ENCODE results near the gene SYCP2L.
"Not testable (repeated sequence)": the region's sequence is repeated elsewhere in the genome, so short reads cannot be mapped to it uniquely, and the experiment has no call there.

The SYCP2L gene

DNA sequence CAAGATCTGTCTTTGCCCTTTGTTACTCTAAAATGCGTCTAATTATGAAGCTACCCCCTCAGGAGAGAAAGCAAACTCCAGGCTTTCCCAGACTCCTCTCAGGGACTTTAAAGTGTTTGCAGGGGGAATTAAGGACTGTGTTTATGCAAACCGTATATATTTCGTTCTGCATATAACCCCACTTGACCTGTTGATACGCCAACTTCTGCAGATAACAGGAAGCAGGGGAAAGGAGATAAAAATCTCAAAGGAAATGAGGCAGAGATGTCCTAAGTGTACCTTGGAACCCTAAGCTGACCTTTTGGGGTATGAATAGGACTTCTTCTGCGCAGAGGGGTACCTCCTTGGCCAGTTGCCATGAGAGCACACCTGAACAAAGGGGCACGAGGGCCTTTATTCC lies 8.1 kb downstream of the SYCP2L start:
- no peak for DNase-seq (ENCODE audit: extremely low read depth, insufficient read length)
- Histone ChIP-seq H3K36me3 (ENCODE audit: control insufficient read depth, insufficient read depth, low read length) (no peaks in the 10 kb centered on the region), H3K27me3 (replicated peaks; ENCODE audit: control insufficient read depth, insufficient read depth, low read length) (no peaks in the 10 kb centered on the region), H3K4me3 (replicated peaks; ENCODE audit: low read depth, low read length) (no peak overlapping the region)
- TF ChIP-seq, protein P1, sequence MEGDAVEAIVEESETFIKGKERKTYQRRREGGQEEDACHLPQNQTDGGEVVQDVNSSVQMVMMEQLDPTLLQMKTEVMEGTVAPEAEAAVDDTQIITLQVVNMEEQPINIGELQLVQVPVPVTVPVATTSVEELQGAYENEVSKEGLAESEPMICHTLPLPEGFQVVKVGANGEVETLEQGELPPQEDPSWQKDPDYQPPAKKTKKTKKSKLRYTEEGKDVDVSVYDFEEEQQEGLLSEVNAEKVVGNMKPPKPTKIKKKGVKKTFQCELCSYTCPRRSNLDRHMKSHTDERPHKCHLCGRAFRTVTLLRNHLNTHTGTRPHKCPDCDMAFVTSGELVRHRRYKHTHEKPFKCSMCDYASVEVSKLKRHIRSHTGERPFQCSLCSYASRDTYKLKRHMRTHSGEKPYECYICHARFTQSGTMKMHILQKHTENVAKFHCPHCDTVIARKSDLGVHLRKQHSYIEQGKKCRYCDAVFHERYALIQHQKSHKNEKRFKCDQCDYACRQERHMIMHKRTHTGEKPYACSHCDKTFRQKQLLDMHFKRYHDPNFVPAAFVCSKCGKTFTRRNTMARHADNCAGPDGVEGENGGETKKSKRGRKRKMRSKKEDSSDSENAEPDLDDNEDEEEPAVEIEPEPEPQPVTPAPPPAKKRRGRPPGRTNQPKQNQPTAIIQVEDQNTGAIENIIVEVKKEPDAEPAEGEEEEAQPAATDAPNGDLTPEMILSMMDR (IDR thresholded peaks at IDR 0.05; ENCODE audit: insufficient read depth, low read length, poor library complexity, severe bottlenecking), result no peak

DNA sequence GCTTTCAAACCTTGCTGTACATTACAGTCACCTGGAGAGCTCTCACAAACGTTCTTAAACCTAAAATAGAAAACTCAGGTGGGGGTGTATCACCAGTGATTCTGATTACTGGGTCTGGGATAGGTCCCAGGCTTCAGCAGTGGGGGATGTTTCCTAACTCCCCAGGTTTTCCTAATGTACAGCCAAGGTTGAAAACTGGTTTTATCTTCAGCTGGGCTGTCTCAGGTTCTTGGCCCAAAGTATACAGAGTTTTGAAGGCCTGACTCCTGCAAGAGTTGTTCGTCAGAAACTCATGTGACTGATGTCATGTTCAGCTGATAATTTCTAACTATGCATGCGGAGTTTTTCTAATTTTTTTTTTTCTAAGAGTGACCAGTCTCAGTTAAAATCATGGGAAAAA lies 9.8 kb downstream of the SYCP2L start:
- no peaks in the 10 kb centered on the region for H3K36me3 ChIP-seq (ENCODE audit: control insufficient read depth, insufficient read depth, low read length)
- DNase-seq (ENCODE audit: extremely low read depth, insufficient read length), result no peak
- H3K27me3 ChIP-seq (replicated peaks; ENCODE audit: control insufficient read depth, insufficient read depth, low read length), result no peaks in the 10 kb centered on the region
- TF ChIP-seq, protein P1 (IDR thresholded peaks at IDR 0.05; ENCODE audit: insufficient read depth, low read length, poor library complexity, severe bottlenecking), result no peak
- H3K4me3 ChIP-seq (replicated peaks; ENCODE audit: low read depth, low read length), result no peak overlapping the region

DNA sequence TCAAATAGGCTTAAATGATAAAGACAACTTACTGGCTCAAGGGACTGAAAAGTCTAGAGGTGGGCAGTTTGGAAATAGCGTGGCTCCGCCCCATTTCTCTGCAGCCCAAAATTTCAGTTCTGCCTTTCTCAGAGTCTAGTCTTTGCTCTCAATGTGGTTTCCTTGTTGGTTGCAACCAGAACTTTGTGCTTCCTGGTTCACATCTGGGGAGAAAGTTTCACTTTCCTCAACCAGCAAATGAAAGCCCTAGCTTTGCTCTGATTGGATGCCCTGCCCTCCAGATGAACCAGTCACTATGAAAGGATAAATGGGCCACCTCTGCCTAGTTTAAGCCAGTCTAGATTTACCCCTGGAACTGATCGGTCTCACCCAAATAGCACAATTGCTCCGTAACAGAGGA lies 14.9 kb downstream of the SYCP2L start:
- Histone ChIP-seq H3K36me3 (ENCODE audit: control insufficient read depth, insufficient read depth, low read length) (no peaks in the 10 kb centered on the region), H3K27me3 (replicated peaks; ENCODE audit: control insufficient read depth, insufficient read depth, low read length) (no peaks in the 10 kb centered on the region), H3K4me3 (replicated peaks; ENCODE audit: low read depth, low read length) (no peak overlapping the region)
- peak; percentile 47 for DNase-seq (ENCODE audit: extremely low read depth, insufficient read length)
- TF ChIP-seq, protein P1 (IDR thresholded peaks at IDR 0.05; ENCODE audit: insufficient read depth, low read length, poor library complexity, severe bottlenecking), result no peak

DNA sequence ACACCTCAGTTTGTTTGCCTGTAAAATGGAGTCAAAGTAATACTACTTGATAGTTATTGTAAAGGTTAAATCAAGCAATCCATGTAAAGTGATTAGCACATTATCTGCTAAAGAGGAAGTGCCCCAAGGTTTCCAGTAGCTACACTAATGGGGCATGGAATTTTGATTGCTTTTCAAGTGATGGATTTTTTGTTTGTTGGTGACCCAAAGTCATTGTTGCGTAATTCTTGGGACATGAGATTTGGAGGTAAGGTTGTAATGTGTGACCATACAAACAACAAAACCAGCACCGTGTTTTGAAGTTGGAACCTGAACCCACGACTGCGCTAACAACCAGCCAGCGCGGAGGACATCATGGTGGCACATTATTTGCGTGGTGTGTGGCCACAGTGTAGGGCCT lies 17.2 kb downstream of the SYCP2L start:
- no peaks in the 10 kb centered on the region for H3K27me3 ChIP-seq (replicated peaks; ENCODE audit: control insufficient read depth, insufficient read depth, low read length)
- TF ChIP-seq, protein P1 (IDR thresholded peaks at IDR 0.05; ENCODE audit: insufficient read depth, low read length, poor library complexity, severe bottlenecking), result no peak
- DNase-seq (ENCODE audit: extremely low read depth, insufficient read length), result no peak
- H3K4me3 ChIP-seq (replicated peaks; ENCODE audit: low read depth, low read length), result no peak overlapping the region
- H3K36me3 ChIP-seq (ENCODE audit: control insufficient read depth, insufficient read depth, low read length), result no peaks in the 10 kb centered on the region

DNA sequence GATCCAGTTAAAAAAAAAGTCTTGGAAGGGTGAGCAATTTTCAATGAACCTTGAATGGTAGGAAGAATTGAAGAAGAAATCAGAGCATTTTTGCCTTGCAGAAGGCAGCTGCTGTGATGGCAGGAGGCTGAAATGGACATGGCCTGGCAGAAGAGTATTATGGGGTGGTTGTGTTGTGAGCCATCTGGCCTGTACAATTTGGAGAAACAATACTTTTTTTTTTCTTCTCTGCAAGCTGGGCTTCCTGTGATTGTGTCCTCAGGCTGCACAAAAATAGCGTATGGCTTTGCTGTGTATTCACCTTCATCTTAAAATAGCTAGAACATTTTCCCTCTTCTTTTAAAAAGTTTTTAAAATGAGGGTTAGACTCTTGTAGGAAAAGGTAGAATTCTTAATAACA lies 21.4 kb downstream of the SYCP2L start:
- Histone ChIP-seq H3K36me3 (ENCODE audit: control insufficient read depth, insufficient read depth, low read length) (no peaks in the 10 kb centered on the region), H3K4me3 (replicated peaks; ENCODE audit: low read depth, low read length) (no peak overlapping the region), H3K27me3 (replicated peaks; ENCODE audit: control insufficient read depth, insufficient read depth, low read length) (no peaks in the 10 kb centered on the region)
- TF ChIP-seq, protein P1 (IDR thresholded peaks at IDR 0.05; ENCODE audit: insufficient read depth, low read length, poor library complexity, severe bottlenecking), result no peak
- no peak for DNase-seq (ENCODE audit: extremely low read depth, insufficient read length)

DNA sequence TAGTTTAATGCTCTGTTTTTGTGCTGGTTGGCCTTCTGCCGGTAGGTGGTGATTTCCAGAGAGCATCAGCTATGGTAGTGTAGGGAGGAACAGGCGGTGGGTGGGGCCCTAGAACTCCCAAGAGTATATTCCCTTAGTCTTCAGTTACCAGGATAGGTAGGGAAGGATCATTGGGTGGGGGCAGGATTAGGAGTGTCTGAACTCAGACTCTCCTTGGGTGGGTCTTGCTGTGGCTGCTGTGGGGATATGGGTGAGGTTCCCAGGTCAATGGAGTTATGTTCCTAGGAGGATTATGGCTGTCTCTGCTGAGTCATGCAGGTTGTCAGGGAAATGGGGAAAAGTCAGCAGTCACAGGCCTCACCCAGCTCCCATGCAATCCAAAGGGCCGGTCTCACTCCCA lies 32.7 kb downstream of the SYCP2L start:
- H3K4me3 ChIP-seq (replicated peaks; ENCODE audit: low read depth, low read length); H3K36me3 ChIP-seq (ENCODE audit: control insufficient read depth, insufficient read depth, low read length); H3K27me3 ChIP-seq (replicated peaks; ENCODE audit: control insufficient read depth, insufficient read depth, low read length); DNase-seq (ENCODE audit: extremely low read depth, insufficient read length): not testable (repeated sequence)
